ENCODE data around the gene MYOM1. TPM values are rescaled to one million over a fixed set of nuclear protein-coding genes. Genes with fewer than 3 reads are reported as not detected.
A peak's percentile ranks its signal among the peaks of the same experiment; 100 is the strongest.

The MYOM1 gene
- total RNA-seq, 2 experiments from 2014 or later = 0.60 to 0.82 TPM

DNA sequence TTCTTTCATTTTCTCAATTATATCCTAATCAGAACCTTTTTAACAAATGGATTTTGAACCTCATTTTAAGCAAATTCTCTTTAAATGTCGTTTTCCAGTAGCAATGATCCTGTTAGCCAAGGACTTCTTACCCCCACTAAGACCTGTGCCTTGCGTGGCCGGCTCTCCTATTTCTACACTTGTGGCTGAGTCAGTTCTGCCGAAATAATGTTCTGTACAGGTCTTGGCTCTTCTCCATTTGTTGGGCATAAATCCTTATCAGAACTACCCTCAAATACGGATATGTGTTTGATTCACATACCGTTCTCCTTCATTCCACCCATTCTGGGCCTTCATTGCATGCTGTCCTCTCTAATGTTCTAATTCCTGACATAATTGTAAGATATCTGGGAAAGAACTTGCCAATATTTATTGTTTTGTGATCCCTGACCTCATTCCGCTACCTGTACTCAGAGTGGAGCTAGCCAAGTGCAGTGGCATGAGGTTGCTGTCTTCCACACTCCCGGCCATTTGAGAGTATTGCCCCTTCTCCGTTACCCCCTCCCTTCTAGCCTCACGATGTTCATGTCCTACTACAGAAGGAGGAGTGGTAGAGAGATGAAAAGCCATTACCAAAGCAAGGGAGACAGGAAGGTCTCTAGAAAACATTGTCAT is 78.7 kb downstream of the MYOM1 start:
- H3K27ac Mint-ChIP-seq = no peak overlapping the region
- H3K4me1 Mint-ChIP-seq = peaks cover 2% of the 10 kb centered on the region
- no peak for DNase-seq

DNA sequence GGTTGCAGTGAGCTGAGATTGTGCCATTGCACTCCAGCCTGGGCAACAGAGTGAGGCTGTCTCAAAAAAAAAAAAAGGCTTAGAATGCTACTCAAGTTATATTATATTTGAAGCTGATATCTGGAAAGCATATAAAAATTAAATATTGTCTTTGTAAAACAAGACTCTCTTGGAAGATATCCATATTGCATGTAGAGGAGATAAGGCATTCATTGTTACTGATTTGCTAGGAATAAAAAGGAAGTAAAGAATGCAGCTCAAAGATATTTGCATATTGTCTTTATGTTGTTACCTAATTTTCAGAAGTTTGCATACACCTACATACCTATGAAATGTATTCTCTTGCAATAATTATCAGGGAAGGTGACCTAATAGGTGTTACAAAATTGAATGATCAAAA is 79.4 kb downstream of the MYOM1 start:
- H3K4me3 Mint-ChIP-seq = no peak overlapping the region
- H3K4me1 Mint-ChIP-seq = peaks cover 2% of the 10 kb centered on the region
- H3K27ac Mint-ChIP-seq = no peak overlapping the region
- H3K36me3 Mint-ChIP-seq = peaks cover 14% of the 10 kb centered on the region
- peaks cover 8% of the 10 kb centered on the region for H3K9me3 Mint-ChIP-seq
- no peak for DNase-seq
- no peaks in the 10 kb centered on the region for H3K27me3 Mint-ChIP-seq

More for the DNA sequence above, 78.7 kb downstream of the MYOM1 start:
- H3K36me3 Mint-ChIP-seq = peaks cover 15% of the 10 kb centered on the region
- no peaks in the 10 kb centered on the region for H3K27me3 Mint-ChIP-seq
- H3K9me3 Mint-ChIP-seq = peaks cover 8% of the 10 kb centered on the region
- H3K4me3 Mint-ChIP-seq = no peak overlapping the region

DNA sequence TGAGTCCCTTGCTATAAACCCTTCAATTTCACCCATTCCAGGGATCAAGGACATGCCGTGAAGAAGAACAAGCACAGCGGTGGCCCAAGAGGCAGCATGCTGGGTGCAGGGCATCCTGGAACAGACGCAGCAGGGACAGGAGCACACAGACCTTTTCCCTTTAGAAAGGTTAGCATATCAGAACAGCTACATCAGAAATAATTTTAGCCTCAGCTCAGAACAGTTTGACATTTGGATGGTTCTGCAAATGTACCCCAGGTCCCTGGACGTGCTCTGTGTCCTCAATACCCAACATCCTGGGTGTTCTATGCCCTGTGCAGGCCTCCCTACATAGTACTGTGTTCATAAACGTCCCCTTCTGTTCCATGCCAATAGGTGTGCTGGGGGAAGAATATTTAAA is 80.4 kb downstream of the MYOM1 start:
- H3K4me3 Mint-ChIP-seq = no peak overlapping the region
- H3K36me3 Mint-ChIP-seq = peaks cover 14% of the 10 kb centered on the region
- H3K27me3 Mint-ChIP-seq = no peaks in the 10 kb centered on the region
- no peak overlapping the region for H3K27ac Mint-ChIP-seq
- H3K4me1 Mint-ChIP-seq = peaks cover 2% of the 10 kb centered on the region
- no peak for DNase-seq
- peaks cover 8% of the 10 kb centered on the region for H3K9me3 Mint-ChIP-seq

DNA sequence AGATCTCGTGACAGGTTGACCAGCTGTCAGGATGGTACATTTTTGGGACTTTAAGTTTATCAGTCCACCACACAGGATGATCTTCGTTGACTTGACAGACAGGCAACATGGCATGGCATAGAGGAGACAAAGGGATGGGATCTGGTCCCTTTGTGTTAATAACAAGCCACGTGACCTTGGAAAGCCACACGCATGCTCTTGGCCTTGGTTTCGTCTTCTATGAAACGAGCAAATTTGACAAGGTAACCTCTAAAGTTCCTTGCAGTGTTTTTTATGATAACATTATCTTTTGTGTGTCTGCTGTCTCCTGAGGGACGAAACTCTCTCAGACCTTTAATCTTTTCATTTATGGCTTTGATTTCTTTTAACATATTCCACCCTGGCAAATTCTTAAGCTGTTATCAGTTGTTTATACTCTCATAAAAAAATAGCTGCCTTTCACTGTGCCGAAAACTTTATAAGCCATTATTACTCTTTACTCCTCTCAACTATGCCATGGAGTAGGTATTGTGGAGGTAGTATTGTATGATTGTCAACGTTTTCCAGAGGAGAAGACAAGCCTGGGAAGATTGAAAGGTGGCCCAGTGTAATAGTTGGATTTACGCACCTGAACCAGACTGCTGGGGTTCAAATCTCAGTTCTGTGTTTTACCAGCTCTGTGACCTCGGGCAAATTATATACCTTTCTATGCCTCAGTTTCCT is 81.3 kb downstream of the MYOM1 start:
- Mint-ChIP-seq H3K36me3 (peaks cover 14% of the 10 kb centered on the region), H3K4me3 (no peak overlapping the region), H3K27ac (no peak overlapping the region), H3K4me1 (peaks cover 2% of the 10 kb centered on the region), H3K27me3 (no peaks in the 10 kb centered on the region), H3K9me3 (peaks cover 8% of the 10 kb centered on the region)
- DNase-seq = no peak

DNA sequence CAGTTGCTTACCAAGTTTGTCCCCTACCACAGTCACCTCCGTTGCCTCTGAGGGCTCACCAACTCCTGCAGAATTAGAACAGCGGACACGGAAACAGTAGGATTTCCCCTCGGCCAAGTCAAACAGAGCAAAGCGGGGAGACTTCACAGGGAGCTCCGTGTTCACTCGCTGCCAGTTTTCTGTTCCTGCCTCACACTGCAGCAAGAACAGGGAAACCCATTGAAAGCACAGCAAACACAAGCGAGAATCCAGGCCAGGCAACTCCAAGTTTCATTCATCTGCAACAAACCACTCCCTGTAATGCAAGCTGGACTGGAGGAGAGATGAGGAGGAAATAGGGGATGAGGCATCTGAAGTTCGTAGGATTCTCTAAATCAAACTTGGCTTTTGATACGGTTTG is 84.2 kb downstream of the MYOM1 start:
- H3K9me3 Mint-ChIP-seq = no peaks in the 10 kb centered on the region
- H3K4me3 Mint-ChIP-seq = no peak overlapping the region
- H3K4me1 Mint-ChIP-seq = no peaks in the 10 kb centered on the region
- no peaks in the 10 kb centered on the region for H3K27me3 Mint-ChIP-seq
- H3K27ac Mint-ChIP-seq = no peak overlapping the region
- DNase-seq = no peak
- no peaks in the 10 kb centered on the region for H3K36me3 Mint-ChIP-seq

DNA sequence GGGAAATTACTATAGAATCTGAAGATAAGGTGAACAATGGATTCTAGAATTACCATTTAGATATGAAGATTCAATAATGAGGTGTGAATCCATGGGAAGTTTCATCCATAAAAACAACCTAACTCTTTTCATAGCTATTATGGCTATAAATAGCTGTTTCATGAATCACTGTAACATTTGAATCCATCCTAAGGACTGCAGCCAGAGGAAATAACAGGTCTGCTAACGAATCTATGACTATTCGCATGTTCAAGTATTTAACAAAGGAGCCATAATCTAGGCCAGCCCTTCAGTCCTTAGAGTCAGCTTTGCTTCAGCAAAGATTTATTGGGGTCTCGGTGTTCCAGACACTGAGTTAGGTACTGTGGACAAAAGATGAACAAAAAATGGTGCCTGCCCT is 87.1 kb downstream of the MYOM1 start:
- no peaks in the 10 kb centered on the region for H3K36me3 Mint-ChIP-seq
- no peak overlapping the region for H3K27ac Mint-ChIP-seq
- H3K9me3 Mint-ChIP-seq = no peaks in the 10 kb centered on the region
- H3K4me1 Mint-ChIP-seq = peaks cover 6% of the 10 kb centered on the region
- DNase-seq = no peak
- no peaks in the 10 kb centered on the region for H3K27me3 Mint-ChIP-seq
- no peak overlapping the region for H3K4me3 Mint-ChIP-seq

DNA sequence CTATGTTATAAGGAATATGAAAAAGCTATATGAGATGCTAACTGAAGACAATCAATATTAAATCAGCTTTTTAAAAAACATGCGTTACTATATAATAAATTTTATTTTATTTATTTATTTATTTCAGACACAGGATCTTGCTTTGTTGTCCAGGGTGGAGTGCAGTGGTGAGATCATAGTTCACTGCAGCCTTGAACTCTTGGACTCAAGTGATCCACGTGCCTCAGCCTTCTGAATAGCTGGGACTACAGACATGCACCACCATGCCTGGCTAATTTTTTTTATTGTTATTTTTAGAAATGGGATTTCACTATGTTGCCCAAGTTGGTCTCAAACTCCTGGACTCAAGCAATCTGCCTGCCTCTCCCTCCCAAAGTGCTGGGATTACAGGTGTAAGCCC is 89.4 kb downstream of the MYOM1 start:
- Mint-ChIP-seq H3K36me3 (peaks cover 4% of the 10 kb centered on the region), H3K4me3 (no peak overlapping the region)
- DNase-seq = no peak

DNA sequence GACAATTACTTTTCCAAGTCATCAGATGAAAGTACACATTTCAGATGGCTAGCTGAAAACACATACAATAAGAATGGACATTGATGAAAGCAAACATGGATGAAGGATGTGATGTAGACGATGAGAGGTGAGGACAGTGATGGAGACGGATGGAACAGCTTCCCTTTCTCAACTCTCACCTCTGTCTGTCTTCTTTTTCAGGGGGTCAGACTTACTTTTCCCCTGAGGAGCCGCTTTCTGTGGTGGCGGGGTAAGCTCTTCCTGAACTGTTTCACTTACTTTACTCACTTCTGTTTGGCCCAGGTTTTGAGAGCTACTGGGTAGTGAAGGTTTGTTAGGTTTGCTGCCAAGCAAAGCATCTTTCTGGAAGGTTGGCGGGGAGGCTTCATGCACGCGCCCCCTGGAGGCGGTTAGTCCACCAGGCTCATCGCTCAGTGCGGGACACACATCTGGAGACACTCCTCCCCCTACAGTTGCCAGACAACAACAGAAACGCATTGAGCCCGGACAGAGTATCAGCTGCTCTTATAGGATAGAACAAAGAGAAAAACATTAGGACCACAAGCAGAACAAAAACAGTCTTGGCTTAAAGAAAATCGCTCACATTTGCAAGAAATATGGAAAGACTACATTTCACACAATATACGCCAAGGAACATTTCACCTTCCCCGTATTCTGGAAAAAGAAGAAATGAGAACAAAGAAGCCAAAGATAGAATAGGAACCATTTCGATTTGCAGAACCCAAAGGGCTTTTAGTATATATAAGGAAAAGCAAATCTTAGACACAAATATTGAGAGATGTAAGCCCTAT is 90.5 kb downstream of the MYOM1 start:
- Mint-ChIP-seq H3K27ac (no peak overlapping the region), H3K27me3 (no peaks in the 10 kb centered on the region), H3K36me3 (peaks cover 12% of the 10 kb centered on the region), H3K4me3 (no peak overlapping the region), H3K4me1 (peaks cover 6% of the 10 kb centered on the region), H3K9me3 (no peaks in the 10 kb centered on the region)
- DNase-seq = peak; percentile 73

More for the DNA sequence above, 89.4 kb downstream of the MYOM1 start:
- peaks cover 6% of the 10 kb centered on the region for H3K4me1 Mint-ChIP-seq
- H3K27me3 Mint-ChIP-seq = no peaks in the 10 kb centered on the region
- no peaks in the 10 kb centered on the region for H3K9me3 Mint-ChIP-seq
- no peak overlapping the region for H3K27ac Mint-ChIP-seq

DNA sequence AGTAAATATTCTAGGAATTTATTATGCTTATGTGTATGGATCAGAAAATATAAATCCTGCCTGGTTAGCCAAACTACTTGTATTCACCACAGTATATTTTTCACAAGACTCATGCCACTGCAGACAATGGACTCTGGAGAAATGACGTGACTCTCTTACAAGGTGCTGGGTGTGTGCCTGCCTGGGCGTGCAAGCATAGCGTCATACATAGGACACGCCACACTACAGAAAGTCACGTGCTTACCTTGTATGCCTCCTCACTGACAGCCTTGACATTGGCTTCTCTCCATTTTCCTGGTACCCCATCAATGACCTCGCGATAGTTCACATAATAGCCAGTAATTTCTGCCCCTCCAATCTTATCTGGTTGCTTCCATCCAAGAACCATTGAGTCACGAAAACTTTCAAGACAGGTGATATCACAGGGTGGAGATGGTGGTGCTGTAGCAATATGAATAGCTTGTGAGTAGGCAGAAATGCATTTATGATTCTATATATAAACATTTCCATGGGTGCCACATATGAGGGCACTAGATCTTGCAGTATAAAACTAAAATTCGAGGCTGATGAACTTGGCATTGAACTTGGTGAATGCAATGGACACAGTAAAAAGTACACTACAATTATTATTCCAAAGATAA is 93.2 kb downstream of the MYOM1 start:
- peaks cover 6% of the 10 kb centered on the region for H3K4me1 Mint-ChIP-seq
- DNase-seq = no peak

DNA sequence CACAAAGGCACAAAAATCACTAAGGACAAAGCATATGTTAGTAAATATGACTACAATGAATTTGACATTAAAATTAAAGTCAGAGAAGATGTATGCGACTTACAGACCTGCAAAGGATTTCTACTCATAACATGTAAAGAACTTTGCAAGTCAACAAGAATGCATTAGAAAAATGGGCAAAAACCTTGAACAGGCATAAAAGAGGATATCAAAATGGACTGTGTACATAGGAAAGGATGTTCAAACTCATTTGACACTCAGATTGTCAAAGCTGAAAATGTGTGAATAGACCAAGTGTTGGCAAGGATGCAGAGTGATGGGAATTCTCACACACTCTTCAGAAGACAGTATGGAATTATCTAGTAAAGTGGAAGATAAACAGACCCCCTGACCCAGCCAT is 94.9 kb downstream of the MYOM1 start:
- Mint-ChIP-seq H3K36me3 (peaks cover 12% of the 10 kb centered on the region), H3K4me3 (no peak overlapping the region), H3K4me1 (peaks cover 6% of the 10 kb centered on the region), H3K9me3 (no peaks in the 10 kb centered on the region), H3K27me3 (no peaks in the 10 kb centered on the region), H3K27ac (no peak overlapping the region)
- no peak for DNase-seq

More for the DNA sequence above, 93.2 kb downstream of the MYOM1 start:
- Mint-ChIP-seq H3K27ac (no peak overlapping the region), H3K27me3 (no peaks in the 10 kb centered on the region), H3K36me3 (peaks cover 12% of the 10 kb centered on the region), H3K4me3 (no peak overlapping the region), H3K9me3 (no peaks in the 10 kb centered on the region)

DNA sequence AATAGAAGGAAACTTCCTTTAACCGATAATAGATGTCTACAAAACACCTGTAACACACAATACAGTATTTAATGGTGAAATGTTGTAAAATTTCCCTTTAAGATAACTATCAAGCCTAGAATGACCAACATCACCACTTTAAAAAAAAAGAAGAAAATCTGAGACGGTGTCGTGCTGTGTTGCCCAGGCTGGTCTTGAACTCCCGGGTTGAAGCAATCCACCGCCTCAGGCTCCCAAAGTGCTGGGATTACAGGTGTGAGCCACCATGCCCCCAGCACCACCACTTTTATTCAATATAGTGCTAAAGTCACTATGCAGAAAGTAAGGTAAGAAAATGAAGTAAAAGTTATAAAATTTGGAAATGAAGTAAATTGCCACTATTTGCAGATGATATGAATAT is 96.9 kb downstream of the MYOM1 start:
- H3K36me3 Mint-ChIP-seq = peaks cover 12% of the 10 kb centered on the region
- no peak for DNase-seq
- H3K4me1 Mint-ChIP-seq = no peaks in the 10 kb centered on the region
- H3K9me3 Mint-ChIP-seq = no peaks in the 10 kb centered on the region
- no peak overlapping the region for H3K4me3 Mint-ChIP-seq
- H3K27me3 Mint-ChIP-seq = no peaks in the 10 kb centered on the region
- no peak overlapping the region for H3K27ac Mint-ChIP-seq

DNA sequence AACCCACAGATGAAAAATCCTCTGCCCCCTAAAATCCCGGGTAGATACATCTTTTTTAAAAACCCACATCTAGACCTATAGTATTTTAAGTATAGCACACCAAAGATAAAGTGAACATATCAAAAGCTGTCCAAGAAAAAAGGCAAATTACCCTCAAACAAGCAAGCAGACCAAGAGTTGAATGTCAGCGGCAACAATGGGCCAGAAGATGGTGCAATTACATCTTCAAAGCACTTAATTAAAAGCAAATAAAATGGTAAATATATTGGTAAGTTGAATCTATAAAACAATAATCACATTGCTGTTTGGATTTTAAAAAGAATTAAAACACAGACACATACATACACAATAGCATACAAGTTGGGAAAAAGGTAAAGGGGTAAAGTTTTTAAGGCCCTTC is 98.5 kb downstream of the MYOM1 start:
- H3K9me3 Mint-ChIP-seq = no peaks in the 10 kb centered on the region
- H3K4me3 Mint-ChIP-seq = no peak overlapping the region
- H3K36me3 Mint-ChIP-seq = peaks cover 8% of the 10 kb centered on the region
- DNase-seq = no peak
- no peaks in the 10 kb centered on the region for H3K27me3 Mint-ChIP-seq
- H3K27ac Mint-ChIP-seq = no peak overlapping the region
- H3K4me1 Mint-ChIP-seq = no peaks in the 10 kb centered on the region

DNA sequence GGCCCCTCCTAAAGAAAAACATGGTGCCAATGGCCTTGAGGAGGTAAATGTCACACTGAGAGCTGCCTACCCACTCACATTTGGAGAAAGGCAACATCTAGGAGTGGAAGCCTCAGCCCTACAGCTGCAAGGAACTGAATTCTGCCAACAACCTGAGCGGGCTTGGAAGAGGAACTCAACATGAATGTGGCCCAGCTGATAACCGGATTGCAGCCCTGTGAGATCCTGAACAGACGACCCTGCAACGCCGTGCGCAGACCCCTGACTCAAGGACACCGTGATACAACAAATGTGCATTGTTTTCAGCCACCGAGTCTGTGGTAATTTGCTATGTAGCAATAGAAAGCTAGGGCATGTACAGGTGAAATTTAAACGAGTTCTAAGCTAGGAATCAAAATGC is 99.4 kb downstream of the MYOM1 start:
- Mint-ChIP-seq H3K27me3 (no peaks in the 10 kb centered on the region), H3K4me1 (no peaks in the 10 kb centered on the region), H3K27ac (no peak overlapping the region), H3K4me3 (no peak overlapping the region), H3K9me3 (no peaks in the 10 kb centered on the region), H3K36me3 (peaks cover 8% of the 10 kb centered on the region)
- no peak for DNase-seq

DNA sequence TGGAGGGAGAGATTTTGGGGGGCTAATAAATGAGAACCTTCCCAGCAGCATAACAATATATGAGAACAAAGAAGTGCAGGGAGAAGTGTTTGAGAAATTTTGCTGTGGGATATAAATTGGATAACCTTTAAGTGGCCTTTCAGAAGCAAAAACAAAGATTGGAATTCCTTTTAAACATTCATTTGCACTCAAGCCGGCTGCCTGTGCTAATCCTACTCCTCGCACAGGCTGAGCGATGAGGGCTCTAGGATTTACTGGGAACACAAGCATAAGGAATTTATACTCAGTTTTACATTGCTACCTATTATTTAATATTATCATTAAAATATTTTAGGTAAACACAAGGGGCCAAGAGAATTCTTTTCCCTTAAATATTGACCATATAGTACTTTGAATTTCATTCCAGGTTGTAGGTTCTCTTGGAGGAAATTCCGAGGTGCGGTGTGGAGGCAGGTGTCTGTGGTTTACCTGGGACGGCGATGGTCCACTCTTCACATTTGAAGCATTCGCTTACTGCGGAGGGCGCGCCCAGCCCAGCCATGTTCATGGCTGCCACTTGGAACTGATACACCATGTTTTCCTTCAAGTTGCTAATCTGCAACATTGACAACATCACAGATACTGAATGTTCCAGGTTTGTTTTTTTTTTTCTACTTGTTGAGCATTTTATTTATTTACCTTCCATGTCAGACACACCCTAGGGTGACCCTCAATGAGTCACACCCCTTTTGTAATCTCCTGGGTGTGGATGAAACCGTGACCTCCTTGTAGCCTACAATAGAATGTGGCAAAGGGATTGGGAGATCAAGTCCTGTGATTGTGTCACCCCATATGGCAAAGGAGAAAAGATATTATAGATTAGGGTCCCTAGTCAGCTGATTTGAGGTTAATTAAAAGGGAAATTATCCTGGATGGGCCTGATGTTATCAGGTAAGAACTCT is 100.1 kb downstream of the MYOM1 start:
- H3K27ac Mint-ChIP-seq = no peak overlapping the region
- no peaks in the 10 kb centered on the region for H3K4me1 Mint-ChIP-seq
- no peaks in the 10 kb centered on the region for H3K9me3 Mint-ChIP-seq

More for the DNA sequence above, 100.1 kb downstream of the MYOM1 start:
- Mint-ChIP-seq H3K27me3 (no peaks in the 10 kb centered on the region), H3K4me3 (no peak overlapping the region), H3K36me3 (peaks cover 2% of the 10 kb centered on the region)
- DNase-seq = no peak
